GM12874 (cell line): ENCODE results near the gene MOB1B.

ENCODE experiments used
- TF ChIP-seq, protein P1 (sequence below): IDR thresholded peaks from 2 replicates; pipeline ENCODE4 v1.5.1; 2011; ENCODE audit warnings: low read depth, mild to moderate bottlenecking, control low read depth, low read length, moderate library complexity; ENCODE audit not compliant: insufficient read depth

Gene MOB1B

GRCh38 chr4:70997546-70997945 lies 95.4 kb downstream of the MOB1B start:
- TF ChIP-seq, protein P1, sequence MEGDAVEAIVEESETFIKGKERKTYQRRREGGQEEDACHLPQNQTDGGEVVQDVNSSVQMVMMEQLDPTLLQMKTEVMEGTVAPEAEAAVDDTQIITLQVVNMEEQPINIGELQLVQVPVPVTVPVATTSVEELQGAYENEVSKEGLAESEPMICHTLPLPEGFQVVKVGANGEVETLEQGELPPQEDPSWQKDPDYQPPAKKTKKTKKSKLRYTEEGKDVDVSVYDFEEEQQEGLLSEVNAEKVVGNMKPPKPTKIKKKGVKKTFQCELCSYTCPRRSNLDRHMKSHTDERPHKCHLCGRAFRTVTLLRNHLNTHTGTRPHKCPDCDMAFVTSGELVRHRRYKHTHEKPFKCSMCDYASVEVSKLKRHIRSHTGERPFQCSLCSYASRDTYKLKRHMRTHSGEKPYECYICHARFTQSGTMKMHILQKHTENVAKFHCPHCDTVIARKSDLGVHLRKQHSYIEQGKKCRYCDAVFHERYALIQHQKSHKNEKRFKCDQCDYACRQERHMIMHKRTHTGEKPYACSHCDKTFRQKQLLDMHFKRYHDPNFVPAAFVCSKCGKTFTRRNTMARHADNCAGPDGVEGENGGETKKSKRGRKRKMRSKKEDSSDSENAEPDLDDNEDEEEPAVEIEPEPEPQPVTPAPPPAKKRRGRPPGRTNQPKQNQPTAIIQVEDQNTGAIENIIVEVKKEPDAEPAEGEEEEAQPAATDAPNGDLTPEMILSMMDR: no peak

DNA sequence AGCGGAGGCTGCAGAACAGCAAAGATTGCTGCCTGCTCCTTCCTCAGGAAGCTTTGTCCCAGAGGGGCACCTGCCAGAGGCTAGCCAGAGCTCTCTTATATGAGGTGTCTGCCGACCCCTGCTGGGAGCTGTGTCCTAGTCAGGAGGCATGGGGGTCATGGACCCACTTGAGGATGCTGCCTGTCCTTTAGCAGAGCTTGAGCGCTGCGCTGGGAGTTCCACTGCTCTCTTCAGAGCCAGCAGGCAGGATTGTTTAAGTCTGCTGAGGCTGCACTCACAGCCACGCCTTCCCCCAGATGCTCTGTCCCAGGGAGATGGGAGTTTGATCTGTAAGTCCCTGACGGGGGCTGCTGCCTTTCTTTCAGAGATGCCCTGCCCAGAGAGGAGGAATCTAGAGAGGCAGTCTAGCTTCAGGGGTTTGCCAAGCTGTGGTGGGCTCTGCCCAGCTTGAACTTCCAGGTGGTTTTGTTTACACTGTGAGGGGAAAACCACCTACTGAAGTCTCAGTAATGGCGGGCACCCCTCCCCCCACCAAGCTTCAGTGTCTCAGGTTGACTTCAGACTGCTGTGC lies 102.2 kb downstream of the MOB1B start:
- TF ChIP-seq, protein P1: no peak

- TF ChIP-seq, protein P1: no peak
Measured at GRCh38 chr4:71006203-71006907, 104.2 kb downstream of the MOB1B start.

DNA sequence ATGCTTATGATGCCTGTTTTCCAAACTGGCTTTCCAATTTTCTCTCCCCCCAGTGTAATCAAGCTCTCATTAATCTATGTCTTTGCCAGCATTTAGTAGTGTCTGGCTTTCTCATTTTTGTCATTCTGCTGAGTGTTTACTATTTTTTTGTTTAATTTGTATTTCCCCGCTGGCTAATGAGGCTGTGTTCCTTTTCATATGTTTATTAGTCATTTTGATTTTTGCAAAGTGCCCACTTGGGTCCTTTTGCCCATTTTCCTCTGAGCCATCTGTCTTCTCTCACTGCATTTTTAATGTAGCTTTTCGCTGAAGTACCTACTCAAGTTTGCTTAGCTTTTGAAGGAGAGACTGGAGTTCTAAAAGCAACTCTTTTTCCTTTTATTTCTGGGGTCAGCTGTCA lies 106.0 kb downstream of the MOB1B start:
- TF ChIP-seq, protein P1: no peak

- TF ChIP-seq, protein P1: no peak
Measured at GRCh38 chr4:71009086-71009485, 106.9 kb downstream of the MOB1B start.

- TF ChIP-seq, protein P1: peak; percentile 38; the same call in 1 of the 2 replicates
Measured at GRCh38 chr4:71009890-71010588, 107.9 kb downstream of the MOB1B start.

- TF ChIP-seq, protein P1: no peak
Measured at GRCh38 chr4:71011451-71011850, 109.3 kb downstream of the MOB1B start.
